ENCODE data around the gene TNNC2.

- TF ChIP-seq EZH2phosphoT487 (IDR thresholded peaks at IDR 0.05; ENCODE audit: insufficient read depth, low read depth), result no peak
- no peak for TF ChIP-seq EZH2 (IDR thresholded peaks at IDR 0.05; ENCODE audit: insufficient read depth, poor library complexity, severe bottlenecking)
Measured at GRCh38 chr20:45822857-45823256, 4.3 kb downstream of the TNNC2 start.

Measured in GM23248 (cell line).